ENCODE data around the gene SLC16A5.

- no peak for TF ChIP-seq CREB5 (CRISPR knock-in tag; IDR thresholded peaks at IDR 0.05; ENCODE audit: low read depth)
- 0 out of 2 replicates have a peak, but pooled peaks have one; percentile 9 for TF ChIP-seq PATZ1 (CRISPR knock-in tag; IDR thresholded peaks at IDR 0.05; ENCODE audit: borderline replicate concordance)
- TF ChIP-seq RARB (CRISPR knock-in tag; IDR thresholded peaks at IDR 0.05), result no peak
- no peak for TF ChIP-seq TCF4 (CRISPR knock-in tag; IDR thresholded peaks at IDR 0.05; ENCODE audit: borderline replicate concordance)
- no peak for TF ChIP-seq ARNTL (CRISPR knock-in tag; IDR thresholded peaks at IDR 0.05; ENCODE audit: borderline replicate concordance, low read depth)
- TF ChIP-seq ZFP30 (CRISPR knock-in tag; IDR thresholded peaks at IDR 0.05), result no peak
- TF ChIP-seq TOX (CRISPR knock-in tag; IDR thresholded peaks at IDR 0.05; ENCODE audit: borderline replicate concordance), result no peak
- TF ChIP-seq ISL1 (CRISPR knock-in tag; IDR thresholded peaks at IDR 0.05), result 0 out of 2 replicates have a peak, but pooled peaks have one; percentile 25
- TF ChIP-seq ZNF565 (CRISPR knock-in tag; conservative IDR thresholded peaks at IDR 0.05; ENCODE audit: low read depth), result no peak
- TF ChIP-seq GLIS3 (CRISPR knock-in tag; IDR thresholded peaks at IDR 0.05), result no peak
- no peak for TF ChIP-seq CSRNP3 (CRISPR knock-in tag; IDR thresholded peaks at IDR 0.05)
Measured at GRCh38 chr17:75124041-75124818, 36.5 kb downstream of the SLC16A5 start.

Measured in SK-N-SH treated with all-trans-retinoic acid at 6 μM for 48 hours (cell line).